Bronchial epithelial cell (primary cell): ENCODE data around the gene RGMA. TPM values are rescaled to one million over a fixed set of nuclear protein-coding genes. Genes with fewer than 3 reads are reported as not detected.

Experiments
- DNase-seq: peaks from one replicate; pipeline ENCODE4 v3.0.0-alpha.2; 2010; ENCODE audit warnings: low read depth
- FAIRE-seq: peaks from 2 replicates; lab custom pipeline; 2011; peaks lifted over from hg19 to GRCh38; lab: Jason Lieb, UNC
- H3K27me3 ChIP-seq: 2 replicates; pipeline ENCODE4 v1.5.1; 2011; ENCODE audit warnings: low read length; ENCODE audit not compliant: control insufficient read depth, insufficient read depth
- H3K36me3 ChIP-seq: 2 replicates; pipeline ENCODE4 v1.5.1; 2011; ENCODE audit warnings: low read length; ENCODE audit not compliant: control insufficient read depth, insufficient read depth
- H3K4me3 ChIP-seq: 2 replicates; pipeline ENCODE4 v1.5.1; 2011; ENCODE audit warnings: mild to moderate bottlenecking, low read depth, low read length, control low read depth
- total RNA-seq: library from RNA; depleted of rRNA; stranded (reverse); fragments of >200 nt; gene quantifications from 2 replicates; pipeline ENCODE4 v1.2.1, GENCODE V29; 2014
- TF ChIP-seq, protein P1 (sequence below): IDR thresholded peaks from 2 replicates; pipeline ENCODE4 v1.5.1; 2011; ENCODE audit warnings: mild to moderate bottlenecking, moderate library complexity, low read length, control low read depth, inconsistent platforms; ENCODE audit not compliant: insufficient read depth, severe bottlenecking

Gene RGMA
- total RNA-seq, 1 donor from 2014 or later: 0.53 TPM

DNA sequence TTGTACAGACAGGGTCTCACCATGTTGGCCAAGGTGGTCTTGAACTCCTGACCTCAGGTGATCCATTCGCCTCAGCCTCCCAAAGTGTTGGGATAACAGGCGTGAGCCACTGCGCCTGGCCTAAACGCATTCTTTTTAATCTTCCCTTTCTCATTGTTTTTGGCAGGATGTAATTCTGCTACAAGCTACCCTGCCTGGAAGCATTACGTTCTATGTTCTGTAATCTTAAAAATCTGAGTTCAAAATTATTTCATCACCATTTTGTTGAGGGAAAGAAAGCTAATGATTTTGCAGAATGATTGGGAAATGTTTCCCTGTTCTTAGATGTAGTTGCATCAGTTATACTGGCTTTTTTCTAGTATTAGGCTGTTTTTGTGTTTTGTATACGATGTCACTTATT is 71.5 kb downstream of the RGMA start:
- H3K4me3 ChIP-seq: no peak overlapping the region
- TF ChIP-seq, protein P1, sequence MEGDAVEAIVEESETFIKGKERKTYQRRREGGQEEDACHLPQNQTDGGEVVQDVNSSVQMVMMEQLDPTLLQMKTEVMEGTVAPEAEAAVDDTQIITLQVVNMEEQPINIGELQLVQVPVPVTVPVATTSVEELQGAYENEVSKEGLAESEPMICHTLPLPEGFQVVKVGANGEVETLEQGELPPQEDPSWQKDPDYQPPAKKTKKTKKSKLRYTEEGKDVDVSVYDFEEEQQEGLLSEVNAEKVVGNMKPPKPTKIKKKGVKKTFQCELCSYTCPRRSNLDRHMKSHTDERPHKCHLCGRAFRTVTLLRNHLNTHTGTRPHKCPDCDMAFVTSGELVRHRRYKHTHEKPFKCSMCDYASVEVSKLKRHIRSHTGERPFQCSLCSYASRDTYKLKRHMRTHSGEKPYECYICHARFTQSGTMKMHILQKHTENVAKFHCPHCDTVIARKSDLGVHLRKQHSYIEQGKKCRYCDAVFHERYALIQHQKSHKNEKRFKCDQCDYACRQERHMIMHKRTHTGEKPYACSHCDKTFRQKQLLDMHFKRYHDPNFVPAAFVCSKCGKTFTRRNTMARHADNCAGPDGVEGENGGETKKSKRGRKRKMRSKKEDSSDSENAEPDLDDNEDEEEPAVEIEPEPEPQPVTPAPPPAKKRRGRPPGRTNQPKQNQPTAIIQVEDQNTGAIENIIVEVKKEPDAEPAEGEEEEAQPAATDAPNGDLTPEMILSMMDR: no peak
- peaks cover 40% of the 10 kb centered on the region for H3K36me3 ChIP-seq
- FAIRE-seq: no peak
- no peak for DNase-seq
- H3K27me3 ChIP-seq: no peaks in the 10 kb centered on the region

DNA sequence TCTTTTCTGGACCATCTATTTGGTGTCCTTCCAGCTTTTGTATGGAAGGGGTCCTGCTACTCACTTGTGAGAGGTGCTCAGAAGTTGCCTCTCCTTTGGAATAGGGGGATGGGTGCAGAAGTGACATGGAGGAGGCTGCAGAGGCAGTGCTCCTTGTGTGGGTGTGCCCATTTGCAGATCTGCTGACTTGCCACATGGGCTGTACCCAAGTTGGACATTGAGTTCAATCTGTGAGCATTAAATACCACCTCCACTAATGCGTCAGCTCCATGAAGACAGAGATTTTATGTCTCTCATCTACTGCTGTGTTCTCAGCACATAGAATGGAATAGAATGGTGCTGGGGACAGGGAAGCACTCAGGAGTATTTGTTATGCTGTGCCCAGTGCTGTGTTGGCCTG is 76.2 kb downstream of the RGMA start:
- Histone ChIP-seq H3K4me3 (no peak overlapping the region), H3K36me3 (peaks cover 44% of the 10 kb centered on the region), H3K27me3 (no peaks in the 10 kb centered on the region)
- FAIRE-seq (no peak), DNase-seq (no peak)
- TF ChIP-seq, protein P1: no peak

DNA sequence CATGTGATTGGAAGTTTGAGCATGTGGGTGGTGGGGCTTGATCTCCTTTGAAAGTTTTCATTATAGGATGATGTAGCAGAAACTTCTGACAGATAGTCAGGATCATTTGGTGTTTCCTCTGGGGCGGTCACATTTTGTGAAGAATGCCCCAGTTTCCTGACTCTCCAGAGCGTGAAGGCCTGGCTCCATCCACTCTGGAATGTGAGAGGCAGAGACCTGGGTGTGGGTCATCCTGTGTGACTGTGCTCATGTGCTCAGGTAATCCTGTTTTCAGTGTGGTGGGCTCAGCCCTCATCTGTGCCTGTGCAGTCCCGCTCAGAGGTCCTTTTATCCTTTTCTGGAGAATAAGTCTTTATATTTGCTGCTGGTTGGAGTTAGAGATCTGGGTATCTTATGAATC is 81.0 kb downstream of the RGMA start:
- H3K36me3 ChIP-seq: peaks cover 40% of the 10 kb centered on the region

DNA sequence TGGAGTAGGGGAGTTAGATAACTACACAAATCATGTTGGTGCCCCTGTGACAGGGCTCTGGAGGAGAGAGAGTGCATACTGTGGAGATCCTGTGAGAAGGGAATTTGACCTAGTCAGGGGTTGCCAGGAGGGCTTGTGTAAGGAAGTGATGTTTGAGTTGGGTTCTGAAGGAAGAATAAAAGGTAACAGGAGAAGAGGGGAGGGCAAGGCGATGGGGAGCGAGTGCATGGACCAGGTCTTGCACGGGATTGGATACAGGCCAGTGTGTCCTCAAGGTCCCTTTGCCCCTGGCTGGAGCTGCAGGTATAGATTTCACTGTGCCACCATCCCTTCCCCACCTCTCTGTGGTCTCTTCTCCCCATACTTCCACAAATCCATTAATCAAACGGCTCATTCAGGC is 83.9 kb downstream of the RGMA start:
- TF ChIP-seq, protein P1: no peak
- no peak overlapping the region for H3K4me3 ChIP-seq
- H3K36me3 ChIP-seq: peaks cover 31% of the 10 kb centered on the region
- no peak for FAIRE-seq
- H3K27me3 ChIP-seq: no peaks in the 10 kb centered on the region
- DNase-seq: no peak

More for the DNA sequence above, 81.0 kb downstream of the RGMA start:
- Histone ChIP-seq H3K4me3 (no peak overlapping the region), H3K27me3 (no peaks in the 10 kb centered on the region)
- DNase-seq (no peak), FAIRE-seq (no peak)
- TF ChIP-seq, protein P1: no peak

DNA sequence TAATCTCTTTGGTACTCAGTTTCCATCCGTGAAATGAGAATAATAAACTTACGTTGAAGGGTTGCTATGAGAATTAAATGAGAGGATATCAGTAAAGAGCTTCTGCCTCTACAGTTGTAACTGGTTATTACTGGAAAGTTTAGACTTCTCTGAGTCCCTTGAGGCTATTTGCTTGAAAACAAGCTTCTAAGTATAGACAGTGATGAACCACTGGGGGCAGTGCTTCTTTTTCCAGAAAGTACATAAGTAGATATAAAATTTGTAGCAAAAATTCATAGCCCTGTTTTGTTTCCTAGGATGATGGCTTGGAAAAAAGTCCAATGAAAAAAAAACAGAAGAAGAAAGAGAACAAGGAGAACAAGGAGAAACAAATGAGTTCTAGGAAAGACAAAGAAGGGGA is 87.1 kb downstream of the RGMA start:
- Histone ChIP-seq H3K4me3 (no peak overlapping the region), H3K36me3 (peaks cover 37% of the 10 kb centered on the region), H3K27me3 (no peaks in the 10 kb centered on the region)
- FAIRE-seq (no peak), DNase-seq (no peak)
- TF ChIP-seq, protein P1: no peak

DNA sequence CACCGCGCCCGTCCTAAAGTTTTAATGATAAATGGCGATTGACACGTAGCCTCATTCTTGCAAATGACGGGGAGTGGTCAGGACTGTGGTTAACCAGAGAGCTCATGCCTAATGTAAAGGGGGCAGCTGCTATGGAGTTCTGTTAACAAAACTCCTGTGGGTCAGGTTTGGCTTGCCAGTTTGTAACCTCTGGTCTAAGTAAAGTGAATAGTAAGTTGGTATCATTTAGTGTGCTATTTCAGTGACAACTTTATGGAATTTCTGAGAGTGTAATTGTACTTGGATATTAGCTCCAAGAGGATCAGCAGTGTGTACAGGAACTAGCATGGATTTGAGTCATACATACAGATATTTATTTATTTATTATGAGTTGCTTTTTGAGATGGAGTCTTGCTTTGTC is 87.9 kb downstream of the RGMA start:
- TF ChIP-seq, protein P1: no peak
- FAIRE-seq: no peak
- Histone ChIP-seq H3K27me3 (no peaks in the 10 kb centered on the region), H3K36me3 (peaks cover 37% of the 10 kb centered on the region), H3K4me3 (no peak overlapping the region)
- DNase-seq: no peak
